RWPE1 (cell line): Measurements from ENCODE around the gene USP34.

Experiments used
- CTCF ChIA-PET: fragments of 350-600 bp; sonication (Branson Sonifier 250); formaldehyde crosslinking; extraction: SDS; loops from one replicate; lab custom pipeline; 2021; lab: Yijun Ruan, JAX
- POLR2A ChIA-PET: fragments of 400-600 bp; formaldehyde crosslinking; extraction: SDS; loops from one replicate; lab custom pipeline; 2020; ENCODE audit warnings: antibody characterized with exemption; ENCODE audit not compliant: low non-redundant PET; lab: Yijun Ruan, JAX
- DNase-seq: peaks from one replicate; pipeline ENCODE4 v3.0.0; 2012; ENCODE audit warnings: low spot score
- H3K27ac ChIP-seq: fragments of 450-650 bp; 2 replicates; pipeline ENCODE4 v1.5.1; 2017
- CTCF ChIP-seq: fragments of 450-650 bp; conservative IDR thresholded peaks from 2 replicates; pipeline ENCODE4 v1.5.1; 2017; ENCODE audit warnings: low read depth, mild to moderate bottlenecking

USP34 gene

GRCh38 chr2:61420991-61421544 is 49.8 kb downstream of the USP34 start:
- CTCF ChIA-PET, result no interaction called here
- POLR2A ChIA-PET, result no interaction called here
- no peak for TF ChIP-seq CTCF
- no peak overlapping the region for H3K27ac ChIP-seq
- DNase-seq, result no peak

GRCh38 chr2:61419570-61419969 is 51.3 kb downstream of the USP34 start:
- TF ChIP-seq CTCF, result no peak
- DNase-seq, result no peak
- ChIA-PET CTCF (interaction anchor here (0.6 kb wide), 3 partner anchors 35 to 479 kb away, joined by 3 to 7 read pairs (median 4); no protein-coding TSS in a partner anchor), POLR2A (no interaction called here)
- no peak overlapping the region for H3K27ac ChIP-seq

- H3K27ac ChIP-seq, result no peak overlapping the region
- DNase-seq, result no peak
- TF ChIP-seq CTCF, result no peak
- CTCF ChIA-PET, result interaction anchor here (0.6 kb wide), 2 partner anchors 35 to 156 kb away, joined by 4 to 7 read pairs; no protein-coding TSS in a partner anchor
- POLR2A ChIA-PET, result no interaction called here
Observed at GRCh38 chr2:61419129-61419528, 51.8 kb downstream of the USP34 start.

- no peak for TF ChIP-seq CTCF
- ChIA-PET POLR2A (no interaction called here), CTCF (no interaction called here)
- no peak for DNase-seq
- H3K27ac ChIP-seq, result no peak overlapping the region
Observed at GRCh38 chr2:61416871-61417645, 53.8 kb downstream of the USP34 start.

GRCh38 chr2:61415265-61415664 is 55.6 kb downstream of the USP34 start:
- TF ChIP-seq CTCF, result no peak
- DNase-seq, result no peak
- CTCF ChIA-PET, result no interaction called here
- no peak overlapping the region for H3K27ac ChIP-seq
- POLR2A ChIA-PET, result no interaction called here

- POLR2A ChIA-PET, result no interaction called here
- DNase-seq, result no peak
- H3K27ac ChIP-seq, result no peak overlapping the region
- CTCF ChIA-PET, result interaction anchor here (0.8 kb wide), 1 partner anchor 36 kb away, joined by 3 read pairs; no protein-coding TSS in a partner anchor
- TF ChIP-seq CTCF, result no peak
Observed at GRCh38 chr2:61414674-61415073, 56.2 kb downstream of the USP34 start.
